ENCODE data around the gene INTS1.

INTS1 gene

GRCh38 chr7:1455955-1456354 is 48.2 kb downstream of the INTS1 start:
- H3K4me1 ChIP-seq (ENCODE audit: insufficient read depth, low read length, severe bottlenecking), result no peaks in the 10 kb centered on the region
- H3K9me2 ChIP-seq (ENCODE audit: low read depth, low read length), result no peaks in the 10 kb centered on the region
- no peaks in the 10 kb centered on the region for H3F3A ChIP-seq (ENCODE audit: insufficient read depth, low read length)
- H3K79me2 ChIP-seq (ENCODE audit: insufficient read depth, low read length), result no peaks in the 10 kb centered on the region
- H3K9me3 ChIP-seq (ENCODE audit: low read length), result no peaks in the 10 kb centered on the region
- no peak overlapping the region for H3K27ac ChIP-seq (ENCODE audit: low read depth, low read length, poor library complexity, severe bottlenecking)
- H3K9ac ChIP-seq (ENCODE audit: low read length), result no peak overlapping the region
- H3K4me3 ChIP-seq (ENCODE audit: low read depth, low read length, poor library complexity, severe bottlenecking), result no peak overlapping the region
- no peak overlapping the region for H3K4me2 ChIP-seq (ENCODE audit: low read length)
- TF ChIP-seq EZH2 (IDR thresholded peaks at IDR 0.05; ENCODE audit: borderline replicate concordance, low read length) (no peak), CTCF (IDR thresholded peaks at IDR 0.05; ENCODE audit: low read length) (no peak)
- peaks cover 4% of the 10 kb centered on the region; the same call in 1 of the 2 replicates for H3K27me3 ChIP-seq (ENCODE audit: insufficient read depth, low read length)
- no peaks in the 10 kb centered on the region for H3K36me3 ChIP-seq (ENCODE audit: insufficient read depth, low read length)
- no peak overlapping the region for H2AFZ ChIP-seq (ENCODE audit: low read length)
- no peaks in the 10 kb centered on the region for H4K20me1 ChIP-seq (ENCODE audit: insufficient read depth, low read length)

GRCh38 chr7:1455241-1455939 is 48.8 kb downstream of the INTS1 start:
- Histone ChIP-seq H3K9ac (ENCODE audit: low read length) (no peak overlapping the region), H3K27ac (ENCODE audit: low read depth, low read length, poor library complexity, severe bottlenecking) (no peak overlapping the region), H3K9me3 (ENCODE audit: low read length) (no peaks in the 10 kb centered on the region), H2AFZ (ENCODE audit: low read length) (no peak overlapping the region), H3F3A (ENCODE audit: insufficient read depth, low read length) (no peaks in the 10 kb centered on the region), H3K79me2 (ENCODE audit: insufficient read depth, low read length) (no peaks in the 10 kb centered on the region), H3K9me2 (ENCODE audit: low read depth, low read length) (no peaks in the 10 kb centered on the region), H3K4me3 (ENCODE audit: low read depth, low read length, poor library complexity, severe bottlenecking) (no peak overlapping the region), H3K36me3 (ENCODE audit: insufficient read depth, low read length) (no peaks in the 10 kb centered on the region), H3K4me2 (ENCODE audit: low read length) (peak overlapping the region; percentile 14; the same call in 1 of the 2 replicates), H4K20me1 (ENCODE audit: insufficient read depth, low read length) (no peaks in the 10 kb centered on the region), H3K4me1 (ENCODE audit: insufficient read depth, low read length, severe bottlenecking) (no peaks in the 10 kb centered on the region), H3K27me3 (ENCODE audit: insufficient read depth, low read length) (peaks cover 4% of the 10 kb centered on the region; the same call in 1 of the 2 replicates)
- TF ChIP-seq CTCF (IDR thresholded peaks at IDR 0.05; ENCODE audit: low read length) (no peak), EZH2 (IDR thresholded peaks at IDR 0.05; ENCODE audit: borderline replicate concordance, low read length) (no peak)

- Histone ChIP-seq H3K79me2 (ENCODE audit: insufficient read depth, low read length) (no peaks in the 10 kb centered on the region), H3K4me1 (ENCODE audit: insufficient read depth, low read length, severe bottlenecking) (no peaks in the 10 kb centered on the region), H3K27me3 (ENCODE audit: insufficient read depth, low read length) (peaks cover 4% of the 10 kb centered on the region; the same call in 1 of the 2 replicates), H3K9me3 (ENCODE audit: low read length) (no peaks in the 10 kb centered on the region), H3K36me3 (ENCODE audit: insufficient read depth, low read length) (no peaks in the 10 kb centered on the region), H3K4me2 (ENCODE audit: low read length) (no peak overlapping the region), H3F3A (ENCODE audit: insufficient read depth, low read length) (no peaks in the 10 kb centered on the region), H3K9ac (ENCODE audit: low read length) (no peak overlapping the region), H2AFZ (ENCODE audit: low read length) (no peak overlapping the region), H3K27ac (ENCODE audit: low read depth, low read length, poor library complexity, severe bottlenecking) (no peak overlapping the region), H4K20me1 (ENCODE audit: insufficient read depth, low read length) (no peaks in the 10 kb centered on the region), H3K4me3 (ENCODE audit: low read depth, low read length, poor library complexity, severe bottlenecking) (no peak overlapping the region), H3K9me2 (ENCODE audit: low read depth, low read length) (no peaks in the 10 kb centered on the region)
- TF ChIP-seq CTCF (IDR thresholded peaks at IDR 0.05; ENCODE audit: low read length), result no peak
- no peak for TF ChIP-seq EZH2 (IDR thresholded peaks at IDR 0.05; ENCODE audit: borderline replicate concordance, low read length)
Observed at GRCh38 chr7:1454542-1454941, 49.6 kb downstream of the INTS1 start.

Data from OCI-LY1 (cell line).